DOHH2 (cell line): Measurements from ENCODE around the gene C4orf50.

Experiments
- H3F3A ChIP-seq: fragments of 200-600 bp; sonication (generic), shearing (Covaris generic); 2 replicates; pipeline ENCODE4 v1.6.0; 2016; ENCODE audit warnings: antibody characterized with exemption, mild to moderate bottlenecking; ENCODE audit not compliant: control insufficient read depth, insufficient read depth
- H3K27ac ChIP-seq: fragments of 200-600 bp; sonication (generic); 2 replicates; pipeline ENCODE4 v1.5.1; 2014; ENCODE audit warnings: low read depth, mild to moderate bottlenecking, low read length, moderate library complexity
- H3K27me3 ChIP-seq: fragments of 200-600 bp; sonication (generic); 2 replicates; pipeline ENCODE4 v1.6.1; 2014; ENCODE audit warnings: mild to moderate bottlenecking, low read length, mixed read lengths; ENCODE audit not compliant: control insufficient read depth
- H3K36me3 ChIP-seq: fragments of 200-600 bp; sonication (generic); 2 replicates; pipeline ENCODE4 v1.6.1; 2014; ENCODE audit warnings: mild to moderate bottlenecking, low read length, moderate library complexity, mixed read lengths; ENCODE audit not compliant: control insufficient read depth
- H3K4me1 ChIP-seq: fragments of 200-600 bp; sonication (generic); 2 replicates; pipeline ENCODE4 v1.6.1; 2014; ENCODE audit warnings: mild to moderate bottlenecking, low read length, mixed read lengths; ENCODE audit not compliant: control insufficient read depth
- H3K4me2 ChIP-seq: fragments of 200-600 bp; sonication (generic); 2 replicates; pipeline ENCODE4 v1.6.0; 2014; ENCODE audit warnings: mild to moderate bottlenecking, low read length, moderate library complexity
- H3K4me3 ChIP-seq: fragments of 200-600 bp; sonication (generic); 2 replicates; pipeline ENCODE4 v1.5.1; 2014; ENCODE audit warnings: mild to moderate bottlenecking, low read length, mixed read lengths
- H3K79me2 ChIP-seq: fragments of 200-600 bp; sonication (generic); 2 replicates; pipeline ENCODE4 v1.6.1; 2014; ENCODE audit warnings: mild to moderate bottlenecking, low read length, mixed read lengths; ENCODE audit not compliant: control insufficient read depth
- H3K9me2 ChIP-seq: fragments of 200-600 bp; sonication (generic); replicated peaks from 2 replicates; pipeline ENCODE4 v1.6.1; 2014; ENCODE audit warnings: mild to moderate bottlenecking, low read length, mixed read lengths; ENCODE audit not compliant: control insufficient read depth
- H3K9me3 ChIP-seq: fragments of 200-600 bp; sonication (generic); 2 replicates; pipeline ENCODE4 v1.6.1; 2014; ENCODE audit warnings: antibody characterized with exemption, low read length, mixed read lengths; ENCODE audit not compliant: control insufficient read depth, insufficient read depth
- H4K20me1 ChIP-seq: fragments of 200-600 bp; sonication (generic); 2 replicates; pipeline ENCODE4 v1.6.0; 2014; ENCODE audit warnings: low read depth, mild to moderate bottlenecking, antibody characterized with exemption, low read length, moderate library complexity; ENCODE audit not compliant: control insufficient read depth, insufficient read depth
- EZH2phosphoT487 ChIP-seq: fragments of 200-600 bp; sonication (generic); IDR thresholded peaks from 2 replicates; pipeline ENCODE4 v1.6.1; 2017; ENCODE audit warnings: borderline replicate concordance, mild to moderate bottlenecking, antibody characterized with exemption, low read length, moderate library complexity, mixed read lengths
- TF ChIP-seq, protein P1 (sequence below): fragments of 200-600 bp; sonication (generic); IDR thresholded peaks from one replicate; pipeline ENCODE4 v1.5.1; 2014; ENCODE audit warnings: antibody characterized with exemption, mild to moderate bottlenecking, low read depth, low read length; ENCODE audit not compliant: poor library complexity, severe bottlenecking

The C4orf50 gene

DNA sequence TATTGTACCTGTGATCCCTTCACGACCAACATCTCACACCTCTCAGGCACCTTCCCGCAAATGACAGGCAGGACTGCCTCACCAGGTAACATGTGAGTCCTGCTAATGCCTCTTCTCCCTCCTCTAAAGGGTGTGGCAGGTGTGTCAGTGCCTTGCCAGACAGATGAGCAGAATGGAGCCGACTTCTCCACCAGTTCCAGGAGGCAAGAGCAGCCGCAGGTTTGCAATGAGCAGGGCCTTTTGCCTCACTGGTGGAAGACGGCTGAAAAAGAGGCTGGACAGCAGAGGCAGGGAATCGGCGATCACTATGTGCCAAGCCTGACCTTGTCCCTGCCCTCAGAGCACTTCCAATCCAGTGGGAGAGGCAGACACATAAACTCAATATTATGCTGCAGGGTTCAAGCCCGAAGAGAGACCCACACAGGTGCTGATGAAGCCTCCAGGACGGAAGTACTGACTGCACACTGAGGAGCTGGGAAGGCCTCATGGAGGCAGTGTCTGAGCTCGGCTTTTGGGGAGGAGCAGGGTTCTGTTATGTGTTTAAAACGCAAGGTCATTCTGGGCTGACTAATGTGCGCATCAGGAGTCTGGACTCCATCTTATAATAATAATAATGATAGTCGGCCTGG lies 57.9 kb downstream of the C4orf50 start:
- H3K36me3 ChIP-seq: no peaks in the 10 kb centered on the region
- no peak overlapping the region for H3K27ac ChIP-seq
- no peaks in the 10 kb centered on the region for H4K20me1 ChIP-seq
- peaks cover 12% of the 10 kb centered on the region for H3K4me1 ChIP-seq
- H3K4me2 ChIP-seq: no peak overlapping the region
- 0 out of 2 replicates have a peak, but pooled peaks cover 3% of the 10 kb centered on the region for H3K27me3 ChIP-seq
- H3K79me2 ChIP-seq: no peaks in the 10 kb centered on the region
- H3K4me3 ChIP-seq: no peak overlapping the region
- no peak for TF ChIP-seq EZH2phosphoT487
- TF ChIP-seq, protein P1, sequence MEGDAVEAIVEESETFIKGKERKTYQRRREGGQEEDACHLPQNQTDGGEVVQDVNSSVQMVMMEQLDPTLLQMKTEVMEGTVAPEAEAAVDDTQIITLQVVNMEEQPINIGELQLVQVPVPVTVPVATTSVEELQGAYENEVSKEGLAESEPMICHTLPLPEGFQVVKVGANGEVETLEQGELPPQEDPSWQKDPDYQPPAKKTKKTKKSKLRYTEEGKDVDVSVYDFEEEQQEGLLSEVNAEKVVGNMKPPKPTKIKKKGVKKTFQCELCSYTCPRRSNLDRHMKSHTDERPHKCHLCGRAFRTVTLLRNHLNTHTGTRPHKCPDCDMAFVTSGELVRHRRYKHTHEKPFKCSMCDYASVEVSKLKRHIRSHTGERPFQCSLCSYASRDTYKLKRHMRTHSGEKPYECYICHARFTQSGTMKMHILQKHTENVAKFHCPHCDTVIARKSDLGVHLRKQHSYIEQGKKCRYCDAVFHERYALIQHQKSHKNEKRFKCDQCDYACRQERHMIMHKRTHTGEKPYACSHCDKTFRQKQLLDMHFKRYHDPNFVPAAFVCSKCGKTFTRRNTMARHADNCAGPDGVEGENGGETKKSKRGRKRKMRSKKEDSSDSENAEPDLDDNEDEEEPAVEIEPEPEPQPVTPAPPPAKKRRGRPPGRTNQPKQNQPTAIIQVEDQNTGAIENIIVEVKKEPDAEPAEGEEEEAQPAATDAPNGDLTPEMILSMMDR: no peak
- no peaks in the 10 kb centered on the region for H3K9me3 ChIP-seq
- H3K9me2 ChIP-seq: no peaks in the 10 kb centered on the region
- no peaks in the 10 kb centered on the region for H3F3A ChIP-seq

DNA sequence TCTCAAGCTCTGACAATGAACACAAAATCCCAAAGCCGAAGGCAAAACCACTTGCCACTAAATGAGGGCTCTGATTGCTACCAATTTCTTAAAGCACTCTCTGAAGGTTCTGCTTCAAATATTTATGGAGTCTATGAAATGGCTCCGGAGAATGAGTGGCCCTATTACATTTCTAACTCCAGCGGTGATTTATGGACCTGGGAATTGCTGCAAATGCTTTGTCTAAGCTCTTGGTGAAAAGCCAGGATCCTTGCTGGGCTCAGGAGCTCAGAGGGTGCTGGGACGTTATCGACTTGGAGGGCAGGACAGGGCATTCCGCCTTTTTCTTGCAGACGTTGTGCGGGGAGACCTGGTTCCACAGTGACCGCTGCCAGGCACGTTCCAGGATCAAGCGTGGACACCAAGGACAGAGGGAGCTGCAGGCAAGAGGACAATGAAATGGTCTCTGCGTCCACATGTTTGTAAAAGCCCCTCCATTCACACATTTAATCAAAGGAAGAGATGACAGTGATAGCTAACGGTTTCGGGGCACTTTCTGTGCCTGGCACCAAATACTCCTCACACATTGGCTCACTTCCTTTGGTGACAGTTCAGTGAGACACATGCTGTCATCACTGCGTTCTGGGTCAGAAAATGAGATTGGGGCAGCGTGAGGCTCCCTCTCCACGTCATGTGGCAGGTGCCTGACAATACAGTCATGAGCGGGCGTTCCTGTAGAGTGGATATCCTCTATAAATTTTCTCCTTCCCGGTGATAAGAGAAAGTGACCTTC lies 58.8 kb downstream of the C4orf50 start:
- H3K27me3 ChIP-seq: 0 out of 2 replicates have a peak, but pooled peaks cover 3% of the 10 kb centered on the region
- no peaks in the 10 kb centered on the region for H3F3A ChIP-seq
- no peaks in the 10 kb centered on the region for H4K20me1 ChIP-seq
- no peaks in the 10 kb centered on the region for H3K79me2 ChIP-seq
- H3K4me2 ChIP-seq: no peak overlapping the region
- no peaks in the 10 kb centered on the region for H3K9me3 ChIP-seq
- TF ChIP-seq EZH2phosphoT487: no peak
- TF ChIP-seq, protein P1: no peak
- H3K9me2 ChIP-seq: no peaks in the 10 kb centered on the region
- H3K4me1 ChIP-seq: peaks cover 12% of the 10 kb centered on the region
- no peak overlapping the region for H3K4me3 ChIP-seq
- no peaks in the 10 kb centered on the region for H3K36me3 ChIP-seq
- no peak overlapping the region for H3K27ac ChIP-seq

GRCh38 chr4:5958199-5958735 lies 60.0 kb downstream of the C4orf50 start:
- Histone ChIP-seq H3K4me1 (peaks cover 12% of the 10 kb centered on the region), H4K20me1 (no peaks in the 10 kb centered on the region), H3K27me3 (no peaks in the 10 kb centered on the region), H3F3A (no peaks in the 10 kb centered on the region), H3K36me3 (no peaks in the 10 kb centered on the region), H3K79me2 (no peaks in the 10 kb centered on the region), H3K9me3 (no peaks in the 10 kb centered on the region), H3K9me2 (no peaks in the 10 kb centered on the region), H3K4me3 (no peak overlapping the region), H3K27ac (no peak overlapping the region), H3K4me2 (no peak overlapping the region)
- TF ChIP-seq EZH2phosphoT487: no peak
- TF ChIP-seq, protein P1: no peak
